Measurements from ENCODE around the gene PIPOX. TPM values are rescaled to one million over a fixed set of nuclear protein-coding genes. Genes with fewer than 3 reads are reported as not detected.

Gene PIPOX
- total and polyA plus RNA-seq, 4 donors = 1.6 to 2.4 (median 2.0) TPM

GRCh38 chr17:29073045-29073444, 30.1 kb downstream of the PIPOX start:
- WGBS, 2 donors = 57 to 69% methylated on average over 2 of the region's 2 CpGs
- no peaks in the 10 kb centered on the region for H3K4me1 ChIP-seq (ENCODE audit: control insufficient read depth in 1 of 2, insufficient read depth in 2 of 2, low read length in 2 of 2)
- H3K27me3 ChIP-seq (ENCODE audit: control insufficient read depth in 1 of 2, insufficient read depth in 2 of 2, low read length in 1 of 2) = no peaks in the 10 kb centered on the region
- DNase-seq (no peak), ATAC-seq (ENCODE audit: low FRiP score) (no peak)
- H3K27ac ChIP-seq (ENCODE audit: low read depth in 1 of 2, low read length in 2 of 2) = no peak overlapping the region
- intact Hi-C loops (cut with DNase I) = no loop called here
- no peaks in the 10 kb centered on the region for H3K9me3 ChIP-seq (ENCODE audit: control insufficient read depth, low read length)
- no peak overlapping the region for H3K4me3 ChIP-seq (ENCODE audit: low read length in 2 of 2)
- H3K36me3 ChIP-seq (ENCODE audit: control insufficient read depth in 1 of 2, insufficient read depth in 2 of 2, low read length in 1 of 2) = peaks cover 0 to 3% of the 10 kb centered on the region in 2 donors

GRCh38 chr17:29073520-29073919, 30.6 kb downstream of the PIPOX start:
- no peak for DNase-seq
- ATAC-seq (ENCODE audit: low FRiP score) = no peak
- Histone ChIP-seq H3K4me3 (ENCODE audit: low read length in 2 of 2) (no peak overlapping the region), H3K36me3 (ENCODE audit: control insufficient read depth in 1 of 2, insufficient read depth in 2 of 2, low read length in 1 of 2) (peaks cover 0 to 3% of the 10 kb centered on the region in 2 donors), H3K27me3 (ENCODE audit: control insufficient read depth in 1 of 2, insufficient read depth in 2 of 2, low read length in 1 of 2) (no peaks in the 10 kb centered on the region), H3K9me3 (ENCODE audit: control insufficient read depth, low read length) (no peaks in the 10 kb centered on the region), H3K4me1 (ENCODE audit: control insufficient read depth in 1 of 2, insufficient read depth in 2 of 2, low read length in 2 of 2) (no peaks in the 10 kb centered on the region), H3K27ac (ENCODE audit: low read depth in 1 of 2, low read length in 2 of 2) (no peak overlapping the region)
- intact Hi-C loops (cut with DNase I) = no loop called here
- 49 to 58% methylated on average over 4 of the region's 4 CpGs for WGBS, 2 donors

GRCh38 chr17:29074488-29074887, 31.5 kb downstream of the PIPOX start:
- peaks cover 0 to 5% of the 10 kb centered on the region in 2 donors for H3K36me3 ChIP-seq (ENCODE audit: control insufficient read depth in 1 of 2, insufficient read depth in 2 of 2, low read length in 1 of 2)

GRCh38 chr17:29076087-29076486, 33.1 kb downstream of the PIPOX start:
- ATAC-seq (ENCODE audit: low FRiP score) (no peak), DNase-seq (no peak)
- H3K36me3 ChIP-seq (ENCODE audit: control insufficient read depth in 1 of 2, insufficient read depth in 2 of 2, low read length in 1 of 2) = peaks cover 0 to 8% of the 10 kb centered on the region in 2 donors
- no peak overlapping the region for H3K4me3 ChIP-seq (ENCODE audit: low read length in 2 of 2)
- H3K27me3 ChIP-seq (ENCODE audit: control insufficient read depth in 1 of 2, insufficient read depth in 2 of 2, low read length in 1 of 2) = no peaks in the 10 kb centered on the region
- 83 to 86% methylated on average over 6 of the region's 6 CpGs for WGBS, 2 donors
- no peak overlapping the region for H3K27ac ChIP-seq (ENCODE audit: low read depth in 1 of 2, low read length in 2 of 2)
- no peaks in the 10 kb centered on the region for H3K9me3 ChIP-seq (ENCODE audit: control insufficient read depth, low read length)
- H3K4me1 ChIP-seq (ENCODE audit: control insufficient read depth in 1 of 2, insufficient read depth in 2 of 2, low read length in 2 of 2) = no peaks in the 10 kb centered on the region
- intact Hi-C loops (cut with DNase I) = no loop called here

More at GRCh38 chr17:29074488-29074887, 31.5 kb downstream of the PIPOX start:
- Histone ChIP-seq H3K4me3 (ENCODE audit: low read length in 2 of 2) (no peak overlapping the region), H3K4me1 (ENCODE audit: control insufficient read depth in 1 of 2, insufficient read depth in 2 of 2, low read length in 2 of 2) (no peaks in the 10 kb centered on the region), H3K9me3 (ENCODE audit: control insufficient read depth, low read length) (no peaks in the 10 kb centered on the region), H3K27me3 (ENCODE audit: control insufficient read depth in 1 of 2, insufficient read depth in 2 of 2, low read length in 1 of 2) (no peaks in the 10 kb centered on the region), H3K27ac (ENCODE audit: low read depth in 1 of 2, low read length in 2 of 2) (no peak overlapping the region)
- 69 to 76% methylated on average over 12 of the region's 12 CpGs for WGBS, 2 donors
- intact Hi-C loops (cut with DNase I) = no loop called here
- DNase-seq = no peak
- no peak for ATAC-seq (ENCODE audit: low FRiP score)

GRCh38 chr17:29076722-29077121, 33.8 kb downstream of the PIPOX start:
- peaks cover 0 to 8% of the 10 kb centered on the region in 2 donors for H3K36me3 ChIP-seq (ENCODE audit: control insufficient read depth in 1 of 2, insufficient read depth in 2 of 2, low read length in 1 of 2)
- no peaks in the 10 kb centered on the region for H3K27me3 ChIP-seq (ENCODE audit: control insufficient read depth in 1 of 2, insufficient read depth in 2 of 2, low read length in 1 of 2)
- no peak overlapping the region for H3K4me3 ChIP-seq (ENCODE audit: low read length in 2 of 2)
- intact Hi-C loops (cut with DNase I) = no loop called here
- 87% methylated on average over 7 of the region's 7 CpGs for WGBS, 2 donors
- no peaks in the 10 kb centered on the region for H3K9me3 ChIP-seq (ENCODE audit: control insufficient read depth, low read length)
- H3K4me1 ChIP-seq (ENCODE audit: control insufficient read depth in 1 of 2, insufficient read depth in 2 of 2, low read length in 2 of 2) = no peaks in the 10 kb centered on the region
- H3K27ac ChIP-seq (ENCODE audit: low read depth in 1 of 2, low read length in 2 of 2) = no peak overlapping the region
- DNase-seq = no peak
- ATAC-seq (ENCODE audit: low FRiP score) = no peak

GRCh38 chr17:29077320-29077719, 34.4 kb downstream of the PIPOX start:
- Histone ChIP-seq H3K36me3 (ENCODE audit: control insufficient read depth in 1 of 2, insufficient read depth in 2 of 2, low read length in 1 of 2) (peaks cover 0 to 10% of the 10 kb centered on the region in 2 donors), H3K4me1 (ENCODE audit: control insufficient read depth in 1 of 2, insufficient read depth in 2 of 2, low read length in 2 of 2) (no peaks in the 10 kb centered on the region), H3K4me3 (ENCODE audit: low read length in 2 of 2) (no peak overlapping the region), H3K9me3 (ENCODE audit: control insufficient read depth, low read length) (no peaks in the 10 kb centered on the region), H3K27ac (ENCODE audit: low read depth in 1 of 2, low read length in 2 of 2) (no peak overlapping the region), H3K27me3 (ENCODE audit: control insufficient read depth in 1 of 2, insufficient read depth in 2 of 2, low read length in 1 of 2) (no peaks in the 10 kb centered on the region)
- DNase-seq (no peak), ATAC-seq (ENCODE audit: low FRiP score) (no peak)
- intact Hi-C loops (cut with DNase I) = no loop called here
- 90 to 91% methylated on average over 7 of the region's 7 CpGs for WGBS, 2 donors

- no peak for DNase-seq
- H3K9me3 ChIP-seq (ENCODE audit: control insufficient read depth, low read length) = no peaks in the 10 kb centered on the region
- intact Hi-C loops (cut with DNase I) = no loop called here
- H3K4me3 ChIP-seq (ENCODE audit: low read length in 2 of 2) = no peak overlapping the region
- H3K27me3 ChIP-seq (ENCODE audit: control insufficient read depth in 1 of 2, insufficient read depth in 2 of 2, low read length in 1 of 2) = no peaks in the 10 kb centered on the region
- ATAC-seq (ENCODE audit: low FRiP score) = no peak
- H3K4me1 ChIP-seq (ENCODE audit: control insufficient read depth in 1 of 2, insufficient read depth in 2 of 2, low read length in 2 of 2) = no peaks in the 10 kb centered on the region
- H3K36me3 ChIP-seq (ENCODE audit: control insufficient read depth in 1 of 2, insufficient read depth in 2 of 2, low read length in 1 of 2) = peaks cover 0 to 10% of the 10 kb centered on the region in 2 donors
- no peak overlapping the region for H3K27ac ChIP-seq (ENCODE audit: low read depth in 1 of 2, low read length in 2 of 2)
- WGBS, 2 donors = 71 to 72% methylated on average over 9 of the region's 9 CpGs
Measured at GRCh38 chr17:29078183-29079045, 35.5 kb downstream of the PIPOX start.

GRCh38 chr17:29079433-29079832, 36.5 kb downstream of the PIPOX start:
- Histone ChIP-seq H3K4me3 (ENCODE audit: low read length in 2 of 2) (no peak overlapping the region), H3K4me1 (ENCODE audit: control insufficient read depth in 1 of 2, insufficient read depth in 2 of 2, low read length in 2 of 2) (no peaks in the 10 kb centered on the region), H3K9me3 (ENCODE audit: control insufficient read depth, low read length) (no peaks in the 10 kb centered on the region), H3K27ac (ENCODE audit: low read depth in 1 of 2, low read length in 2 of 2) (no peak overlapping the region), H3K27me3 (ENCODE audit: control insufficient read depth in 1 of 2, insufficient read depth in 2 of 2, low read length in 1 of 2) (no peaks in the 10 kb centered on the region), H3K36me3 (ENCODE audit: control insufficient read depth in 1 of 2, insufficient read depth in 2 of 2, low read length in 1 of 2) (peaks cover 0 to 11% of the 10 kb centered on the region in 2 donors)
- ATAC-seq (ENCODE audit: low FRiP score) = no peak
- 92 to 94% methylated on average over 16 of the region's 16 CpGs for WGBS, 2 donors
- DNase-seq = no peak
- intact Hi-C loops (cut with DNase I) = no loop called here

- intact Hi-C loops (cut with DNase I) = no loop called here
Measured at GRCh38 chr17:29079887-29080286, 36.9 kb downstream of the PIPOX start.

More at GRCh38 chr17:29079887-29080286, 36.9 kb downstream of the PIPOX start:
- no peaks in the 10 kb centered on the region for H3K9me3 ChIP-seq (ENCODE audit: control insufficient read depth, low read length)
- no peak for ATAC-seq (ENCODE audit: low FRiP score)
- WGBS, 2 donors = 93% methylated on average over 33 of the region's 33 CpGs
- no peak for DNase-seq
- H3K36me3 ChIP-seq (ENCODE audit: control insufficient read depth in 1 of 2, insufficient read depth in 2 of 2, low read length in 1 of 2) = peaks cover 0 to 11% of the 10 kb centered on the region in 2 donors
- H3K4me3 ChIP-seq (ENCODE audit: low read length in 2 of 2) = no peak overlapping the region
- no peak overlapping the region for H3K27ac ChIP-seq (ENCODE audit: low read depth in 1 of 2, low read length in 2 of 2)
- no peaks in the 10 kb centered on the region for H3K4me1 ChIP-seq (ENCODE audit: control insufficient read depth in 1 of 2, insufficient read depth in 2 of 2, low read length in 2 of 2)
- H3K27me3 ChIP-seq (ENCODE audit: control insufficient read depth in 1 of 2, insufficient read depth in 2 of 2, low read length in 1 of 2) = no peaks in the 10 kb centered on the region
